Kidney (tissue), 14 donors: Measurements from ENCODE around the gene CPTP. TPM values are rescaled to one million over a fixed set of nuclear protein-coding genes. Genes with fewer than 3 reads are reported as not detected.
"Not testable (repeated sequence)": the region's sequence is repeated elsewhere in the genome, so short reads cannot be mapped to it uniquely, and the experiment has no call there.

Experiments
- DNase-seq, 5 donors: peaks; one replicate each; pipeline ENCODE4 v3.0.0-alpha.2; 2013 to 2020
- FAIRE-seq: peaks from 2 replicates; lab custom pipeline; 2012; peaks lifted over from hg19 to GRCh38; lab: Jason Lieb, UNC
- H3K27ac ChIP-seq, 2 donors: one replicate each; pipeline ENCODE4 v1.7.0; 2013; ENCODE audit warnings: low read depth in 2 of 2, low read length in 2 of 2, inconsistent platforms in 1 of 2
- H3K27me3 ChIP-seq: one replicate; pipeline ENCODE4 v1.7.1; 2013; ENCODE audit warnings: low read length, inconsistent platforms; ENCODE audit not compliant: control insufficient read depth, insufficient read depth
- H3K36me3 ChIP-seq, 3 donors: one replicate each; pipeline versions ENCODE4 v1.7.0 to v1.7.1; 2013; ENCODE audit warnings: low read length in 3 of 3, control low read depth in 1 of 3, inconsistent platforms in 1 of 3; ENCODE audit not compliant: insufficient read depth in 3 of 3, control insufficient read depth in 2 of 3
- H3K4me1 ChIP-seq, 3 donors: one replicate each; pipeline versions ENCODE4 v1.7.0 to v1.7.1; 2013; ENCODE audit warnings: low read length in 3 of 3, inconsistent platforms in 1 of 3, low read depth in 1 of 3; ENCODE audit not compliant: control insufficient read depth in 2 of 3, insufficient read depth in 2 of 3
- H3K4me3 ChIP-seq, 3 donors: one replicate each; pipeline versions ENCODE4 v1.7.0 to v1.8.1; 2013; ENCODE audit warnings: low read length in 3 of 3, control low read depth in 1 of 3, inconsistent platforms in 1 of 3
- H3K9ac ChIP-seq, 3 donors: one replicate each; pipeline versions ENCODE4 v1.7.0 to v1.7.1; 2013; ENCODE audit warnings: low read length in 3 of 3, control low read depth in 1 of 3, inconsistent platforms in 1 of 3
- H3K9me3 ChIP-seq, 3 donors: one replicate each; pipeline versions ENCODE4 v1.7.0 to v1.7.1; 2013; ENCODE audit warnings: low read length in 3 of 3, control low read depth in 1 of 3, inconsistent platforms in 1 of 3; ENCODE audit not compliant: control insufficient read depth in 2 of 3, insufficient read depth in 1 of 3
- intact Hi-C: fragments of 100-400 bp; cut with DNase I; formaldehyde crosslinking; loops from one replicate; pipeline ENCODE4 v1.11.1; 2022
- polyA plus RNA-seq: library from polyadenylated mRNA; stranded (reverse); fragments of 350-450 nt; fragmentation: Illumina TruSeq; extraction: RNeasy Lipid Tissue Mini Kit (QIAGEN cat#74804); gene quantifications from one replicate; pipeline ENCODE4 v1.2.3, GENCODE V29; 2014; ENCODE audit warnings: low read depth, low replicate concordance; ENCODE audit not compliant: insufficient read depth
- total RNA-seq: library from RNA; stranded (reverse); fragmentation: NEBNext Ultra II Directional; extraction: Animal tissue kit (Norgen Biotek cat#: 25700); gene quantifications from one replicate; pipeline ENCODE4 v1.2.1, GENCODE V29; 2021
- TF ChIP-seq, protein P1 (sequence below): IDR thresholded peaks from 3 replicates; pipeline ENCODE4 v1.5.1; 2012; ENCODE audit warnings: mild to moderate bottlenecking, moderate library complexity, borderline replicate concordance; ENCODE audit not compliant: insufficient read depth; ENCODE audit errors: extremely low read depth
- donor health status: control.
- donor health status: control.
- donor health status: control.
- donor health status: control.
- donor health status: control.
- donor health status: DM: yes; HTN: yes; CAD: no.
- donor health status: Normal renal cell carcinoma (clear cell type).

The CPTP gene
- total and polyA plus RNA-seq, 2 donors from 2014 or later = 21.9 to 51.5 TPM

DNA sequence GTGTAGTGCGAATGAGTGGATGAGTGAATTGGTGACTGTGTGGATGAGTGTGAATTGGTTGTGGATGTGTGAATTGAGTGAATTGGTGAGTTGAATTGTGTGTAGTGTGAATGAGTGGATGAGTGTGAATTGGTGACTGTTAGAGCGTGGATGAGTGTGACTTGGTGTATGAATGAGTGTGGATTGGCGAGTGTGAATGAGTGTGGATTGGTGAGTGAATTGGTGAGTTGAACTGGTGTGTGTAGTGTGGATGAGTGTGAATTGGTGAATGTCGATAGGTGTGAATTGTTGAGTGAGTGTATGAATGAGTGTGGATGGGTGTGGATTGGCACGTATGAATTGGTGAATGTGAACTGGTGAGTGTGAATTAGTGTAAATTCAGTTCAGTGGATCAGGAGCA is 42.7 kb downstream of the CPTP start:
- no peak for FAIRE-seq
- intact Hi-C loops = no loop called here
- Histone ChIP-seq H3K27me3 (no peaks in the 10 kb centered on the region), H3K9ac (no peak overlapping the region), H3K27ac (no peak overlapping the region), H3K9me3 (peaks cover 0 to 2% (median 0%) of the 10 kb centered on the region in 3 donors), H3K36me3 (no peaks in the 10 kb centered on the region), H3K4me3 (peak overlapping the region in 1 of 3 donors; percentile 7), H3K4me1 (peaks cover 0 to 5% (median 0%) of the 10 kb centered on the region in 3 donors)
- TF ChIP-seq, protein P1, sequence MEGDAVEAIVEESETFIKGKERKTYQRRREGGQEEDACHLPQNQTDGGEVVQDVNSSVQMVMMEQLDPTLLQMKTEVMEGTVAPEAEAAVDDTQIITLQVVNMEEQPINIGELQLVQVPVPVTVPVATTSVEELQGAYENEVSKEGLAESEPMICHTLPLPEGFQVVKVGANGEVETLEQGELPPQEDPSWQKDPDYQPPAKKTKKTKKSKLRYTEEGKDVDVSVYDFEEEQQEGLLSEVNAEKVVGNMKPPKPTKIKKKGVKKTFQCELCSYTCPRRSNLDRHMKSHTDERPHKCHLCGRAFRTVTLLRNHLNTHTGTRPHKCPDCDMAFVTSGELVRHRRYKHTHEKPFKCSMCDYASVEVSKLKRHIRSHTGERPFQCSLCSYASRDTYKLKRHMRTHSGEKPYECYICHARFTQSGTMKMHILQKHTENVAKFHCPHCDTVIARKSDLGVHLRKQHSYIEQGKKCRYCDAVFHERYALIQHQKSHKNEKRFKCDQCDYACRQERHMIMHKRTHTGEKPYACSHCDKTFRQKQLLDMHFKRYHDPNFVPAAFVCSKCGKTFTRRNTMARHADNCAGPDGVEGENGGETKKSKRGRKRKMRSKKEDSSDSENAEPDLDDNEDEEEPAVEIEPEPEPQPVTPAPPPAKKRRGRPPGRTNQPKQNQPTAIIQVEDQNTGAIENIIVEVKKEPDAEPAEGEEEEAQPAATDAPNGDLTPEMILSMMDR = no peak
- DNase-seq = no peak

DNA sequence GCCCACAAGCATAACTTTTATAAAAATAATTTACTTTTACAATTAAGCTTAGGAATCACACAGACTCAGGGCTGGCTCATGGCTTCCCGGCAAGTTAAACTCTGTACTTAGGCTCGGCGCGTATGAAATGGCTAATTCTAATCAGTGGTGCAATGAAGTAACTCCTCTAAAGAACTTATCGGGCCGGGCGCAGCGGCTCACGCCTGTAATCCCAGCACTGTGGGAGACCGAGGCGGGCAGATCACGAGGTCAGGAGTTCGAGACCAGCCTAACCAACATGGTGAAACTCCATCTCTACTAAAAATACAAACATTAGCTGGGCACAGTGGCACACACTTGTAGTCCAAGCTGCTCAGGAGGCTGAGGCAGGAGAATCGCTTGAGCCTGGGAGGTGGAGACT is 45.5 kb downstream of the CPTP start:
- H3K4me3 ChIP-seq, H3K27me3 ChIP-seq, H3K36me3 ChIP-seq, H3K9ac ChIP-seq, FAIRE-seq, intact Hi-C loops, H3K9me3 ChIP-seq, H3K27ac ChIP-seq: not testable (repeated sequence)
- DNase-seq = peak in 1 of 5 donors; percentile 43
- peaks cover 0 to 19% (median 0%) of the 10 kb centered on the region in 3 donors for H3K4me1 ChIP-seq

DNA sequence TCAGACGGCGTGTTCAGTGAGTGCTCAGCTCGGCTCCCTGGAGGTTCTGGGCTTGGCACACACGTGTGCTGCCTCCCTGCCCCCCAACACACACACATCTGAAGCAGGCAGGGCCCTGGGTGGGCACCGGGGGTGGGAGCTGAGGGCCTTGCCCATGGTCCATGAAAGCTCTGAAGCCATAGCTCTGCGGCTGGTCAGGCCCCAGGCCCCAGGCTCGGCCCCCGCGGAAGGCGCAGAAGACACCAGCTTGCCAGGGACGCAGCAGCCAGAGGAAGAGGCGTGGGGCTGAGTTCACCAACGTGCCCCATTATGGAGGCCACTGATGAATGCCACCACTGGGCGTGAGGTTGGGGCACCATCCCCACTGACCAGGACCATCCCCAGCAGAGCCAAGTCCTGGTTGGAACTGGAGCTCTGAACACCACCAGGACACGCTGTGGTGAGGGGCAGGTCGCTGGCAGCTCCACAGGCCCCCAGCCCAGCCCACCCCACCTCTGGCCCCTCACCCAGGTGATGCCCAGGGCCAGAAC is 46.2 kb downstream of the CPTP start:
- FAIRE-seq (no peak), DNase-seq (peak in 2 of 5 donors; percentile 49 to 69)
- Histone ChIP-seq H3K9me3 (peaks cover 0 to 2% (median 0%) of the 10 kb centered on the region in 3 donors), H3K4me3 (no peak overlapping the region), H3K27me3 (no peaks in the 10 kb centered on the region), H3K4me1 (peaks cover 0 to 19% (median 0%) of the 10 kb centered on the region in 3 donors), H3K27ac (no peak overlapping the region), H3K9ac (no peak overlapping the region), H3K36me3 (no peaks in the 10 kb centered on the region)
- intact Hi-C loops = no loop called here
- TF ChIP-seq, protein P1 = no peak

DNA sequence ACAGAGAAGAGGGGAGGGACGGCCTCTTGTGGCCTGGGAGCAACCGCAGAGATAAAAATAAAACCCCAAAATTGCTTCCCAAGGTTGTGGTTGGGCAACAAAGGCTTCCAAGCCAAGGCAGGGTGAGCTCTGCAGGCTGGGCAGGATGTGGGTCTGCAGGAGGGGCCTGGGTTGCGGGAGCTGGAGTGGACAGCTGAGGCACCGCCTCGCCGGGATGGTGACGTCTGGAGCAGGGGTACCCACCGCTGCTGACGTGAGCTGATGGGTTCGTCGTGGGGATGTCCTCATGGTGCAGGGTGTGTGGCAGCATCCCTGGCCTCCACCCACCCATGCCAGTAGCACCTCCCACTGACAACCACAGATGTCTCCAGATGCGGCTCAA is 46.8 kb downstream of the CPTP start:
- H3K36me3 ChIP-seq = no peaks in the 10 kb centered on the region
- FAIRE-seq (no peak), DNase-seq (peak in 2 of 5 donors; percentile 61 to 75)
- H3K9me3 ChIP-seq = no peaks in the 10 kb centered on the region
- TF ChIP-seq, protein P1 = no peak
- peaks cover 0 to 19% (median 0%) of the 10 kb centered on the region in 3 donors for H3K4me1 ChIP-seq
- no peaks in the 10 kb centered on the region for H3K27me3 ChIP-seq
- H3K9ac ChIP-seq = no peak overlapping the region
- no peak overlapping the region for H3K27ac ChIP-seq
- intact Hi-C loops = no loop called here
- no peak overlapping the region for H3K4me3 ChIP-seq
